Measurements from ENCODE around the gene EGR2. TPM values are rescaled to one million over a fixed set of nuclear protein-coding genes. Genes with fewer than 3 reads are reported as not detected.
A peak's percentile ranks its signal among the peaks of the same experiment; 100 is the strongest.

The EGR2 gene
- total and polyA plus RNA-seq, 2 experiments from 2014 or later, result 0.76 to 2.2 TPM

- WGBS, 2 experiments (ENCODE audit: low coverage in 1 of 2, low lambda C conversion rate in 2 of 2, missing lambda C conversion rate in 2 of 2), result 0 to 1% methylated on average over 70 to 73 of the region's 77 CpGs
- Histone ChIP-seq H2AFZ (peak overlapping the region; percentile 98), H3K36me3 (ENCODE audit: low read depth) (no peaks in the 10 kb centered on the region), H3K4me3 (peak overlapping the region; percentile 81), H3F3A (ENCODE audit: insufficient read depth) (peaks cover 14% of the 10 kb centered on the region; the same call in 1 of the 2 replicates), H3K4me2 (ENCODE audit: unreplicated experiment) (peak overlapping the region; percentile 88), H4K20me1 (ENCODE audit: insufficient read depth) (peaks cover 15% of the 10 kb centered on the region), H3K79me2 (ENCODE audit: insufficient read depth) (peaks cover 52% of the 10 kb centered on the region), H3K4me1 (ENCODE audit: insufficient read depth) (peaks cover 22% of the 10 kb centered on the region), H3K27ac (peak overlapping the region; percentile 86), H3K9me2 (ENCODE audit: insufficient read depth) (no peaks in the 10 kb centered on the region), H3K27me3 (replicated peaks; ENCODE audit: insufficient read depth) (no peaks in the 10 kb centered on the region), H3K9ac (peak overlapping the region; percentile 90), H3K9me3 (ENCODE audit: low read depth) (no peaks in the 10 kb centered on the region)
- peak; percentile 84 for DNase-seq
- in situ Hi-C loops (cut with MboI), result loop anchor here (10.0 to 25.0 kb wide), 4 partner anchors 191 to 768 kb away; partner anchors contain the start of gene RTKN2
- no peak for TF ChIP-seq EZH2phosphoT487 (IDR thresholded peaks at IDR 0.05; ENCODE audit: insufficient read depth, low read depth)
- TF ChIP-seq EZH2 (IDR thresholded peaks at IDR 0.05; ENCODE audit: insufficient read depth, poor library complexity, severe bottlenecking), result no peak
Measured at GRCh38 chr10:62805231-62806099, 10.7 kb downstream of the EGR2 start.

- 1% methylated on average over 61 to 62 of the region's 87 CpGs for WGBS, 2 experiments (ENCODE audit: low coverage in 1 of 2, low lambda C conversion rate in 2 of 2, missing lambda C conversion rate in 2 of 2)
Measured at GRCh38 chr10:62804356-62805230, 11.6 kb downstream of the EGR2 start, which contains the start of gene ADO. ADO (plus strand) TSS chr10:62804720; CDS start chr10:62805060, 340 bp downstream.

DNA sequence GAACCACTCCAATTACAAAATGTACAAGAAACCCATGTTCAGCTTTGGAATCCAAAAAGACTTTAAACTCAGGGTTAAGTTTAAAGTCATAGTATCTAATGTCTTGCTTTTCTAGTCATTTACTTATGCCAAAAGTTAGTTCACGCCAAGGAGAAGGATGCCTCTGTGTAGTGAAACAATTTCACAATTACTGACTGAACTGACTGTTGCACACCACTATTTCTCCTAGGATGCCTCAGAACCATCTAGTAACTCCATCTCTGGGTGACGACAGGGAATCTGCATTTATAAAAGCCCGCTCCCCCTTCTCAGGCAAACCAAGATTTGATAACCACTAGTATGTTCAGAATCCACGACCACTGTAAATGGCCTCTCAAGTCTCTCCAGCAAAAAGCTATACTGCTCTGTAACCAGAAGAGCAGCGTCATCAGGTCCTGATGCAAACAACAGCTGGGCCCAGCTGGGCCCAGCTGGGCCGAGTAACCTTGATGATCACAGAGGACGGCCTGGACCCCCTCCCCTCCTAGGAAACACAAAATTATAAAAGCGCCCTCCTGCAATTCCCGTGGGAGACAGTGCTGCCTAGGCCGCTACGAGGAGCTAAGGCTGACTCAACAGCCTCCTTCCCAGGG, 12.3 kb downstream of the EGR2 start:
- WGBS, 2 experiments (ENCODE audit: low coverage in 1 of 2, low lambda C conversion rate in 2 of 2, missing lambda C conversion rate in 2 of 2), result 20 to 21% methylated on average over 11 of the region's 11 CpGs
- H3K9ac ChIP-seq, result peak overlapping the region; percentile 90

More at GRCh38 chr10:62804356-62805230, 11.6 kb downstream of the EGR2 start, which contains the start of gene ADO:
- H3K9me2 ChIP-seq (ENCODE audit: insufficient read depth), result no peaks in the 10 kb centered on the region
- peaks cover 44% of the 10 kb centered on the region for H3K79me2 ChIP-seq (ENCODE audit: insufficient read depth)
- peak within 1 kb of the TSS; percentile 88 for H3K4me2 ChIP-seq (ENCODE audit: unreplicated experiment)
- peak within 1 kb of the TSS; percentile 90 for H3K9ac ChIP-seq
- peak; percentile 94 for DNase-seq
- H3F3A ChIP-seq (ENCODE audit: insufficient read depth), result peaks cover 6% of the 10 kb centered on the region; the same call in 1 of the 2 replicates
- H3K4me3 ChIP-seq, result peak within 1 kb of the TSS; percentile 81
- no peaks in the 10 kb centered on the region for H3K36me3 ChIP-seq (ENCODE audit: low read depth)
- TF ChIP-seq EZH2 (IDR thresholded peaks at IDR 0.05; ENCODE audit: insufficient read depth, poor library complexity, severe bottlenecking) (no peak), EZH2phosphoT487 (IDR thresholded peaks at IDR 0.05; ENCODE audit: insufficient read depth, low read depth) (no peak)
- H3K27me3 ChIP-seq (replicated peaks; ENCODE audit: insufficient read depth), result no peaks in the 10 kb centered on the region
- peaks cover 22% of the 10 kb centered on the region for H3K4me1 ChIP-seq (ENCODE audit: insufficient read depth)
- peaks cover 15% of the 10 kb centered on the region for H4K20me1 ChIP-seq (ENCODE audit: insufficient read depth)
- H3K27ac ChIP-seq, result peak within 1 kb of the TSS; percentile 86
- peak within 1 kb of the TSS; percentile 98 for H2AFZ ChIP-seq
- in situ Hi-C loops (cut with MboI), result loop anchor here (10.0 to 25.0 kb wide), 4 partner anchors 190 to 767 kb away; partner anchors contain the start of gene RTKN2
- H3K9me3 ChIP-seq (ENCODE audit: low read depth), result no peaks in the 10 kb centered on the region

More for the DNA sequence above, 12.3 kb downstream of the EGR2 start:
- Histone ChIP-seq H3K4me2 (ENCODE audit: unreplicated experiment) (peak overlapping the region; percentile 88), H3K4me1 (ENCODE audit: insufficient read depth) (peaks cover 22% of the 10 kb centered on the region), H3K9me3 (ENCODE audit: low read depth) (no peaks in the 10 kb centered on the region), H3F3A (ENCODE audit: insufficient read depth) (peaks cover 6% of the 10 kb centered on the region; the same call in 1 of the 2 replicates), H3K36me3 (ENCODE audit: low read depth) (no peaks in the 10 kb centered on the region), H2AFZ (peak overlapping the region; percentile 98), H3K79me2 (ENCODE audit: insufficient read depth) (peaks cover 37% of the 10 kb centered on the region), H3K9me2 (ENCODE audit: insufficient read depth) (no peaks in the 10 kb centered on the region), H3K4me3 (peak overlapping the region; percentile 81), H3K27me3 (replicated peaks; ENCODE audit: insufficient read depth) (no peaks in the 10 kb centered on the region), H4K20me1 (ENCODE audit: insufficient read depth) (peaks cover 15% of the 10 kb centered on the region), H3K27ac (peak overlapping the region; percentile 86)
- in situ Hi-C loops (cut with MboI), result loop anchor here (10.0 to 25.0 kb wide), 4 partner anchors 189 to 767 kb away; partner anchors contain the start of gene RTKN2
- DNase-seq, result peak; percentile 47
- no peak for TF ChIP-seq EZH2phosphoT487 (IDR thresholded peaks at IDR 0.05; ENCODE audit: insufficient read depth, low read depth)
